Inflammatory macrophage treated with lipopolysaccharide for 4 hours (primary cell): ENCODE results near the gene CIPC.
A peak's percentile ranks its signal among the peaks of the same experiment; 100 is the strongest.

Experiments used
- DNase-seq: peaks from one replicate; pipeline ENCODE4 v3.0.0-alpha.2; 2020

The CIPC gene

GRCh38 chr14:77071938-77072388 is 26.1 kb upstream of the CIPC start:
- DNase-seq, result no peak

GRCh38 chr14:77074969-77075368 is 23.1 kb upstream of the CIPC start:
- no peak for DNase-seq

- no peak for DNase-seq
Observed at GRCh38 chr14:77076113-77076631, 21.9 kb upstream of the CIPC start.

GRCh38 chr14:77077040-77077439 is 21.0 kb upstream of the CIPC start:
- no peak for DNase-seq

GRCh38 chr14:77082356-77082755 is 15.7 kb upstream of the CIPC start:
- DNase-seq, result no peak

- no peak for DNase-seq
Observed at GRCh38 chr14:77083082-77083481, 15.0 kb upstream of the CIPC start.

- no peak for DNase-seq
Observed at GRCh38 chr14:77084985-77085384, 13.1 kb upstream of the CIPC start.

GRCh38 chr14:77085538-77085937 is 12.5 kb upstream of the CIPC start:
- DNase-seq, result no peak

- DNase-seq, result no peak
Observed at GRCh38 chr14:77086017-77086727, 11.9 kb upstream of the CIPC start.

- DNase-seq, result no peak
Observed at GRCh38 chr14:77086951-77087350, 11.1 kb upstream of the CIPC start.

GRCh38 chr14:77087631-77088030 is 10.4 kb upstream of the CIPC start:
- no peak for DNase-seq

GRCh38 chr14:77088219-77088618 is 9.8 kb upstream of the CIPC start:
- DNase-seq, result no peak

- DNase-seq, result no peak
Observed at GRCh38 chr14:77088645-77089044, 9.4 kb upstream of the CIPC start.

GRCh38 chr14:77091518-77091917 is 6.5 kb upstream of the CIPC start:
- no peak for DNase-seq

- no peak for DNase-seq
Observed at GRCh38 chr14:77092676-77093075, 5.4 kb upstream of the CIPC start.

- DNase-seq, result peak; percentile 81
Observed at GRCh38 chr14:77094672-77095284, 3.3 kb upstream of the CIPC start.

- peak; percentile 73 for DNase-seq
Observed at GRCh38 chr14:77097006-77097699, 905 bp upstream of the CIPC start.

GRCh38 chr14:77098529-77099353 is 683 bp downstream of the CIPC start:
- peak; percentile 4 for DNase-seq

GRCh38 chr14:77099425-77100167 is 1.5 kb downstream of the CIPC start:
- peak; percentile 66 for DNase-seq

- peak; percentile 5 for DNase-seq
Observed at GRCh38 chr14:77100961-77101360, 2.9 kb downstream of the CIPC start.

- DNase-seq, result no peak
Observed at GRCh38 chr14:77102154-77102553, 4.1 kb downstream of the CIPC start.

- DNase-seq, result no peak
Observed at GRCh38 chr14:77103475-77103874, 5.4 kb downstream of the CIPC start.
